ENCODE results near the gene TWIST2.

TWIST2 gene

DNA sequence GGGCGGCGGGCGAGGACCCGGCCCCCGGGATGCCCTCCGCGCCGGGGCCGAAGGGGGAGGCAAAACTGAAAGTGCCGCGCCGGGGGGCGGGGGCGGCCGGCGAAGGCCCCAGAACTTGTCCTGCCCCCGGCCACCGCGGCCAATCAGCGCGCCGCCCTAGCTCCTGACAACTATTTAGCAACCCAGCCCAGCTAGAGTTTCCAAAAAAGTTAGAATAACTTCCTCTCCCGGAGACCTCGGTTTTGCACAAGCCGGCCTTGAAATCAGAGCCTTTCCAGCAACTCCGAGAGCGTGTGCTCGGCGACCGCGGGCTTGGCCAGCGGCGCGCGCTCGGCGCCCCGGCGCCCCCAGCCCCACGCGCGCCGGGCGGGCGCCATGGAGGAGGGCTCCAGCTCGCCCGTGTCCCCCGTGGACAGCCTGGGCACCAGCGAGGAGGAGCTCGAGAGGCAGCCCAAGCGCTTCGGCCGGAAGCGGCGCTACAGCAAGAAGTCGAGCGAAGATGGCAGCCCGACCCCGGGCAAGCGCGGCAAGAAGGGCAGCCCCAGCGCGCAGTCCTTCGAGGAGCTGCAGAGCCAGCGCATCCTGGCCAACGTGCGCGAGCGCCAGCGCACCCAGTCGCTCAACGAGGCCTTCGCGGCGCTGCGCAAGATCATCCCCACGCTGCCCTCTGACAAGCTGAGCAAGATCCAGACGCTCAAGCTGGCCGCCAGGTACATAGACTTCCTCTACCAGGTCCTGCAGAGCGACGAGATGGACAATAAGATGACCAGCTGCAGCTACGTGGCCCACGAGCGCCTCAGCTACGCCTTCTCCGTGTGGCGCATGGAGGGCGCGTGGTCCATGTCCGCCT is at the start of gene TWIST2:
Gene TWIST2 (plus strand): TSS at position 245 of the 850 bp plus-strand sequence. CDS start 131 bp downstream, at position 376.
- DNase-seq (ENCODE audit: low spot score): no peak

DNA sequence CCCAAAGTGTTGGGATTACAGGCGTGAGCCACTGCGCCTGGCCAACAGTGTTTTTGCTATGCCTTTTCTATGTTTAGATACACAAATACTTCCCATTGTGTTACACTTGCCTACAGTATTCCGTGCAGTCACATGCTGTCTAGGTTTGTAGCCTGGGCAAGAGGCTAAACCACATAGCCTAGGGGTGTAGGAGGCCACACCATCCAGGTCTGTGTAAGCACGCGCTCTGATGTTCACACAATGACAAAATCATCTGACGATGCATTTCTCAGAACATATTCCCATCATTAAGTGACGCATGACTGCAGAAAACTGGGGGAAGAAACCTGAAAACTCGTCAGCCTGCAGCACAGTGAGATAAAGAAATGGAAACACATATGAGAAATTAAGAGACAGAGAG is 46.1 kb upstream of the TWIST2 start:
- no peak for DNase-seq (ENCODE audit: low spot score)

DNA sequence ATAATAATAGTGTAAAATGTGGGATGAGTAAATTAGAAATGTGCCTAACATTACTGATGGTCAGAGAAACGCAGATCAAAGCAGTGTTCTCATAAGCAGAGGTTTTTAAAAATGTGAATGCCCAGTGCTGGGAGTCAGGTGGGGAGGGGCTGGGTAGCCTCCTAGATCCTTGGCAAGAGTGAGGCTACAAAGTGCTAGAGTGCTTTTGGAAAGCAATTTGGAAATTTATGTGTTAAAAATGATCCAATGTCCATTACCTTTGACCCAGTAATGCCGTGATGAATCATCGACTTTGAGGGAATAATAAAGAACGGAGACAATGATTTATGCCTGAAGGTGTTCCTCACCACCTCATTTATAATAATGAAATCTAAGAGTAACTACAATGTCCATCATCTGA is 44.9 kb upstream of the TWIST2 start:
- DNase-seq (ENCODE audit: low spot score): no peak

GRCh38 chr2:238803996-238804870 is 43.7 kb upstream of the TWIST2 start:
- no peak for DNase-seq (ENCODE audit: low spot score)

- no peak for DNase-seq (ENCODE audit: low spot score)
These were observed 39.1 kb upstream of the TWIST2 start for GRCh38 chr2:238808761-238809160.

GRCh38 chr2:238810321-238810720 is 37.6 kb upstream of the TWIST2 start:
- DNase-seq (ENCODE audit: low spot score): no peak

DNA sequence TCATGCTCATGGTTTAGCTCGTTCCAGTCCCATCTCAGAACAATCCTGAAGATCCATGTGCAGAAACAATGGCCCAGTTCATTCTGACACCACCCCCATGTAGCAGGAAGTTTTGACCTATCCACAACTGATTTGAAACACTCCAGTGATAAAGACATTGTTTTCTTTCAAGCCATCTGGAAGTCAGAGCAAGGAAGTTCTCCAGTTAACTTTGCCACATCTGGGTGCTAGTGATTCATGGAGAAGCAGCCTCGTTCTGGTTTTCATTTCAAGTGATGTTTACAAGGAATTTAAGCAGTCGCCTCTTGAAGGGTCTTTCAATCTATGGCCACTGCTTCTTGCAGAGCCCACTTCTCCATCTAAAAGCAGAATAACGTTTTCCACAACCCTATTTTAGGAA is 36.6 kb upstream of the TWIST2 start:
- DNase-seq (ENCODE audit: low spot score): no peak

DNA sequence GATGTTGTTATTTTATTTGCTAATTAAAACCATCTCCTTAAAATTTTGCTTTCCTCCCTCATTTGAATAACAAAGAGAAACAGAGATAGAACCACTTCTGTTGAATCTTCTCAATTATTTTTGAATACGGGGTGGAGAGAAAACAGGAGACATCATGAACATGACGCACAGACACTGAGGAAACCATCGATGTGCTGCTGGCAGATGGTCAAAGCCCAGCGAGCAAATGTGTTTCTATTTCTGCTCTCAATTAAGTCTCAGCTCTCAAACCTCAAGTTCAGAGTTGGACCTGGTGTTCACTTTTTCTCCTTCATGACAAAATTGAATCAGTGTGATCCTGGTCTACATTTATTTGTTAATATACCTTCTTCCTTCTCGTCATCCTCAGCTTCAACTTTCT is 36.1 kb upstream of the TWIST2 start:
- no peak for DNase-seq (ENCODE audit: low spot score)

DNA sequence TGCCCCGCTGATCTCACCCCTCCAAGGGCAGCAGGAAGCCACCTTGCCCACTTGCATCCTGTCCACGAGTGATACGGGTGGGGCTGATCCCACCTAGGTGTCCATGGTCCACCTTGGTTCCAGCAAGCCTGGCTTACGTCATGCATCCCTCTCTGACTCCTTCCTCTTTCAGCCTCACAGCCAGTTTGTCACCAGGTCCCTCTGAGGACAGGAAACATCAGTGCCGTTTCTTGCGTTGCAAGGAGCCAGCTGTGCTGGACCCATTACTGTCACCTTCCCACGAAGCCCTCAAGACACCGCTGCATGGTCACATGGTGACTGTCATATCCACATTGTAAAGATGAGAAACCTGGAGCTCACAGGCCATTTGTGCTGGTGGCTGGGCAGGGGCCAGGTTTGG is 34.8 kb upstream of the TWIST2 start:
- DNase-seq (ENCODE audit: low spot score): no peak

GRCh38 chr2:238814815-238815214 is 33.1 kb upstream of the TWIST2 start:
- no peak for DNase-seq (ENCODE audit: low spot score)

GRCh38 chr2:238816291-238816690 is 31.6 kb upstream of the TWIST2 start:
- DNase-seq (ENCODE audit: low spot score): no peak

DNA sequence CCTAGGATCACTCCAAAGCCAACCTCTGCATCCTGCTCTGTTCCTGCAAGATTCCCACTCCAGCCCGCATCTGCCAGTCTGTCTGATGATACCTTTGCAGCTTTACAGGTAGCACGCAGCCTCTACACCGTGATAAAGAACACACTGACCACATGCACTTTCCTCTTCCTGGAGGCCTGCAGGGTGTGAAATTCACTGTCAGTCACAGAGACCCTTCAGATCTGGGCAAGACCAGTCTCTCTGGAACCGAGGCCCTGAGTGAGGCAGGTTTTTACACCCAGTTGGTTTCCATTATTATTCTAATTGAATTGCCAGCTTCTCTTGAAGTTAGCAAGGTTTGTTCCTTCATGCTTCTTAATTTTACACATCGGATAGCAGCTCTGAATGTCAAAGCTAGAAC is 30.5 kb upstream of the TWIST2 start:
- DNase-seq (ENCODE audit: low spot score): no peak

DNA sequence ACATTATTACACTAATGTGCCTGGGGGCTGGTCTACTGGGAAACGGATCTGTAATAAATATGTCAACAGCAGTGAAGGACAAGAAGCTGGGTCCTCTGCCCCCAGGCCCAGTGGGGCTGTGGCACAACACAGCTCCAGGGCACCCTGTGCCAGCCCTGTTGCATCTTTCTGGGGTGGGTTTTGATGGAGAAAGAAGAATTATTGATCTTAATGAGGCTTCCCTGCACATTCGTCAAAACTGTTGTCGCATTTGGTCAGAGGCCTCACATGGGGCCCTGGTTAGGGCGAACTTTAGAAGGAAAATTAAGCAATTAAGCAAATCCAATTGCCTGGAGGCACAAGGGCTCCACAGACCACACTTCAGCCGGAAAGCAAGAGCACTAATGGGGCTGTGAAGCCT is 30.0 kb upstream of the TWIST2 start:
- no peak for DNase-seq (ENCODE audit: low spot score)

DNA sequence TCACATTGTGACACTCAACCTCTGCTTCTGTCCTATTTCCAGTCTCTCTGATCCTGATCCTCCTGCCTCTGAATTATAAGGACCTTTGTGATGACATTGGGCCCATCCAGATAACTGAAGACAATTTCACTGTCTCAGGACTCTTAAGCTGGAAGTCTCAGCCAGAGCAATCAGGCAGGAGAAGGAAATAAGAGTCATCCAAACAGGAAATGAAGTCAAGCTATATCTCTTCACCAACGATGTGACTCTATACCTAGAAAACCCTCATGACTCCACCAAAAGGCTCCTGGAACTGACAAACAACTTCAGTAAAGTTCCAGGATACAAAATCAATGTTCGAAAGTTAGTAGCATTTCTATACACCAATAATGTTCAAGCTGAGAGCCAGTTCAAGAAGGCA is 29.3 kb upstream of the TWIST2 start:
- DNase-seq (ENCODE audit: low spot score): no peak

DNA sequence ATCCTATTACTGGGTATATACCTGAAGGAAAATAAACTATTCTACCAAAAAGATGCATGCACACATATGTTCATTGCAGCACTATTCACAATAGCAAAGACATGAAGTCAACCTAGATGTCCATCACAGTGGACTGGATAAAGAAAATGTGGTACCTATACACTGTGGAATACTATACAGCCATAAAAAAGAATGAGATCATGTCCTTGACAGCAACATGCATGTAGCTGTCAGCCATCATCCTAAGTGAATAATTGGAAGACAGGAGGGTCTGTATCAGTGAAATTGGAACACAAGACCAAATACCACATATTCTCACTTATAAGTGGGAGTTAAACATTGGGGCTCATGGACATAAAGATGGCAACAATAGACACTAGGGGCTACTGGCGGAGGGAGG is 27.7 kb upstream of the TWIST2 start:
- DNase-seq (ENCODE audit: low spot score): no peak

GRCh38 chr2:238820916-238821315 is 27.0 kb upstream of the TWIST2 start:
- DNase-seq (ENCODE audit: low spot score): no peak

DNA sequence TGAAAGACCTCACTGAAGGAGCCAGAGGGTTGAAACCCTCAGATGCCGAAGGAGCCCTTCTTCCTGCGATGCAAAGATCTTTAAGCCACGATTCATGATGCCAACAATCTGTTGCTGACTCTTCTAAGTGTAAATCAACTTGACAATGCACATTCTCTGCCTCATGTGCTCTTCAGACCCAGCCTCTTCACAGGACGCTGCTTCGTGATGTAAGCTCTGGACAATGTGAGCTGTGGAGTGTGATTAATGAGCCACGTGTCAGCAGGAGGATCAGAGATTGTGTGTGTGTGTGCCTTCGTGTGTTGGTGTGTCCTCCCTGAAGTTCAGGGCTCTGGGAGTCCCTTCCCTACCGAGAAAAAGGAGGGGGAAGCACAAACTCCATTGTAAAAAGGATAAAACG is 26.5 kb upstream of the TWIST2 start:
- no peak for DNase-seq (ENCODE audit: low spot score)

DNA sequence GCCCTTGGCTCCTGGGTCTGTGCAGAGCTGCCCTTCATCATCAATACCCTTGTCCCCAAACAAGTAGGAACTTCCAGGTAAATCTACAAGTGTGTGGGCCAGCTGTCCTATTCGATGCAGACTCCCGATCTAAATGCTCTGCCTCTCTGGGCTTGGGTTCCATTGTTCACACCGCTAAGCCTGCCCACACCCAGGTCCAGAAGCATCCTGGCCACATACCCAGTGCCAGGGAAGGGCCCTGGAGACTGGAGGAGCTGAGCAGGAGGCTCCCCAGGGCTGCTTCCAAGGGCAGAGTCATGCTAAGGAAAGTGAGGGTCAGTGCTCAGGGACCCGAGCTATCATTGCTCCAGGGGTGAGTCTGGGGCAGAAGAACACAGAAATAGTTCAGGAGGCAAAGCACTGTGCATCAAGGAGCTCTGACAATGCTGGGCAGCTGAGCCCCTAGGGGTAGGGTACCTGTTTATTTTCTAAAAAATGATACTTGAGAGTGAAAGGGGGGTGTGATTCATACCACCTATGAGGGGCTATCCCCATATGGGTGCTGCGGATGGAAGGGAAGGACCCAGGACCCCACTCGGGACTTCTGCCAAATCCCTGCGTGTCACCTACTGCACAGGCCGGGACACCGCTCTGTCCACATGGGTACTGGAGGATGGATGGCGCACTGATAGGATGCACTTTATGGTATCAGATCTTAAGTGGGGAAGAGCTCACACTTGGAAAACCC is 25.8 kb upstream of the TWIST2 start:
- DNase-seq (ENCODE audit: low spot score): no peak

DNA sequence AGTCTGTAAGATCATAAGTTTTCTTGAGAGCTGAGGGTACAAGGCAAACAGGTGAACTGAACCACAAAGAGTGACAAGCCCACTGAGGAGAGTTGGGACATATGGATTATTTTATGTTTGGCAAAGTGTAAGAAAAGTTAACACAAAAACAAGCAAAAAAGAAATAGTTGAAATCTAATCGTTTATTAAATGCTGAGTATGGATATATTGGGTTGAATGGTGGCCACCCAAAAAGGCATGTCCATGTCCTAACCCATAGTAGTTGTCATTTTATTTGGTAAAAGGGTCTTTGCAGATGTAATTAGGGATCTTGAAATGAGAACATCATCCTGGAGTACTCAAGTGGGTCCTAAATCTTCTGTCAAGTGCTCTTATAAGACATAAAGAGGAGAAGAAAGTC is 24.9 kb upstream of the TWIST2 start:
- DNase-seq (ENCODE audit: low spot score): no peak

- DNase-seq (ENCODE audit: low spot score): no peak
These were observed 16.7 kb upstream of the TWIST2 start for GRCh38 chr2:238831177-238831576.

DNA sequence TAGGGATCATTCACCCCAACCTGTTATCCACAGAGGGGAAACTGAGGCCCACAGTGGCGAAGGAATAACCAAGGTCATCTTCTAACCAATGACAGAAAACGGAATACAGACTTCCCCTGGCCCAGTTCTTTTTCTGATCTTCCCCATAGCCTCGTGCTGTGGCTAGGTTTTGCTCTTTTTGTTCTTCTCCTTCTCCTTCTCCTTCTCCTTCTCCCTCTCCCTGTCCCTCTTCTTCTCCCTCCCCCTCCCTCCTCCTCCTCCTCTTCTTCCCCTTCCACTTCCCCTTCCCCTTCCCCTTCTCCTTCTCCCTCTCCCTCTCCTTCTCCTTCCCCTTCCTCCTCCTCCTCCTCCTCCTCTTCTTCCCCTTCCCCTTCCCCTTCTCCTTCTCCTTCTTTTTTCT is 12.9 kb upstream of the TWIST2 start:
- DNase-seq (ENCODE audit: low spot score): no peak

DNA sequence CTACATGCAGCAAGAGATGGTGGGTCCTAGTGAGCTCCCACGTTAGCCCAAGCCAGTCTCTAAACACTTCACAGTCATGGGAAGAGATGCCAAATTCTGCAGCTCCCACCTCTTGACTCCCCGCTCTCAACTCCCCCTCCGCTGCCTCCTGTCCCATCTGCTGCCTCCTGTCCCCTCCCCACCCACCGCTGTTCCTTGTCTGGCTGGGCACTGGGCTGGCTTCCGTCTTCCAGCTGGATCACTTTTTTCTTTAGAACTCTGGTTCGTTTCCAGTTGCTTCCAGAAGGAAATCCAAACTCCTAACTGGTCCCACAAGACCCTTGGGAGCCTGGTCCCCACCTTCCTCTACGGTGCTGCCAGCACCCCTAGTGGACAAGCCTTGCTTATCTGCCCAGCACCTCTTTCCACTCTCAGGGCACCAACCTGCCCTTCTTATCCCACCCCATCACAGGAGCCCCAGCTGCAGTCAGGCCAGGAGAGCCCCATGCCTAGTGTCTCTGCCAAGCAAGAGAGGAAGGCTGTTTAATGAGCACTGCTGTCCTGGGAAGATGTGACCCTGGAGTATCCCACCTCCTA is 12.1 kb upstream of the TWIST2 start:
- no peak for DNase-seq (ENCODE audit: low spot score)
